Sigmoid colon (tissue), 7 donors: ENCODE data around the gene CCDC85B. TPM values are rescaled to one million over a fixed set of nuclear protein-coding genes. Genes with fewer than 3 reads are reported as not detected.

Experiments
- DNase-seq: peaks from one replicate; pipeline ENCODE4 v3.0.0-alpha.2; 2019
- H3K27ac ChIP-seq, 4 donors: fragments of 200-600 bp; sonication (generic); one replicate each; pipeline ENCODE4 v1.5.1; 2016 to 2019; ENCODE audit warnings: mild to moderate bottlenecking in 1 of 4
- H3K27me3 ChIP-seq, 3 donors: fragments of 200-600 bp; sonication (generic); one replicate each; pipeline ENCODE4 v1.5.1; 2019; ENCODE audit warnings: mild to moderate bottlenecking in 1 of 3
- H3K36me3 ChIP-seq, 4 donors: fragments of 200-600 bp; sonication (generic); one replicate each; pipeline ENCODE4 v1.5.1; 2016 to 2019
- H3K4me1 ChIP-seq, 4 donors: fragments of 200-600 bp; sonication (generic); one replicate each; pipeline ENCODE4 v1.5.1; 2017 to 2019
- H3K4me3 ChIP-seq, 4 donors: fragments of 200-600 bp; sonication (generic); one replicate each; pipeline ENCODE4 v1.5.1; 2017 to 2019; ENCODE audit warnings: mild to moderate bottlenecking in 2 of 4, moderate library complexity in 1 of 4
- H3K9me3 ChIP-seq, 4 donors: fragments of 200-600 bp in 3 of 4; sonication (generic) in 3 of 4; one replicate each; pipeline versions ENCODE4 v1.5.1 to v1.6.1; 2013 to 2019
- CTCF ChIP-seq, 4 experiments: fragments of 450-650 bp in 3 of 4; fragments of 200-600 bp in 1 of 4; IDR thresholded peaks; one replicate each; pipeline ENCODE4 v1.5.1; 2016 to 2019; ENCODE audit warnings: antibody characterized with exemption in 4 of 4, mild to moderate bottlenecking in 3 of 4, moderate library complexity in 2 of 4
- EP300 ChIP-seq, 4 donors: sonication (generic); formaldehyde crosslinking; IDR thresholded peaks; one replicate each; pipeline ENCODE4 v1.6.1; 2017; ENCODE audit warnings: antibody characterized with exemption in 4 of 4
- POLR2A ChIP-seq, 2 donors: fragments of 450-650 bp; IDR thresholded peaks; one replicate each; pipeline ENCODE4 v1.6.1; 2016; ENCODE audit warnings: antibody characterized with exemption in 2 of 2, mild to moderate bottlenecking in 2 of 2, moderate library complexity in 2 of 2
- POLR2AphosphoS5 ChIP-seq, 4 donors: sonication (generic); formaldehyde crosslinking; IDR thresholded peaks; one replicate each; pipeline ENCODE4 v1.6.1; 2017; ENCODE audit warnings: antibody characterized with exemption in 4 of 4
- WGBS, 2 donors: extraction: QIAGEN DNeasy Blood & Tissue Kit; methylation state at CpG; one replicate each; pipeline ENCODE4 v1.1.7; 2013; 5-methylcytosine and 5-hydroxymethylcytosine counted together
- intact Hi-C: fragments of 100-400 bp; cut with DNase I; formaldehyde crosslinking; loops from one replicate; pipeline ENCODE4 v1.15.1; 2023
- polyA plus RNA-seq, 3 donors: library from polyadenylated mRNA; stranded (reverse); fragments of 200-250 nt; gene quantifications; one replicate each; pipeline ENCODE4 v1.2.3, GENCODE V29; 2013
- total RNA-seq, 4 donors: library from RNA; depleted of rRNA; stranded (reverse); fragments of >200 nt; gene quantifications; one replicate each; pipeline ENCODE4 v1.1.0, GENCODE V29; 2016
- donor health status: healthy with polysubstance abuse.
- donor health status: Bipolar disorder and iron deficiency.
- donor health status: healthy.

The CCDC85B gene
- total and polyA plus RNA-seq, 7 donors, result 4.2 to 73.6 (median 57.1) TPM

GRCh38 chr11:65900899-65901180 is 10.4 kb downstream of the CCDC85B start:
- Histone ChIP-seq H3K27ac (peak overlapping the region; percentile 53 to 79 (median 74)), H3K4me3 (peak overlapping the region; percentile 15 to 70 (median 57)), H3K36me3 (no peaks in the 10 kb centered on the region), H3K9me3 (no peaks in the 10 kb centered on the region), H3K4me1 (peaks cover 0 to 21% (median 16%) of the 10 kb centered on the region in 4 donors), H3K27me3 (peaks cover 0 to 15% (median 8%) of the 10 kb centered on the region in 3 donors)
- WGBS, 2 donors, result 33 to 68% methylated on average over 11 of the region's 11 CpGs
- no peak for DNase-seq
- intact Hi-C loops, result loop anchor here (2.0 kb wide), 1 partner anchor 14 kb away; no protein-coding TSS in a partner anchor
- TF ChIP-seq POLR2AphosphoS5 (IDR thresholded peaks at IDR 0.05) (no peak), POLR2A (IDR thresholded peaks at IDR 0.05) (no peak), CTCF (IDR thresholded peaks at IDR 0.05) (no peak), EP300 (IDR thresholded peaks at IDR 0.05) (no peak)

GRCh38 chr11:65903068-65903481 is 12.6 kb downstream of the CCDC85B start:
- Histone ChIP-seq H3K4me1 (peaks cover 0 to 21% (median 16%) of the 10 kb centered on the region in 4 donors), H3K27me3 (peaks cover 0 to 15% (median 8%) of the 10 kb centered on the region in 3 donors), H3K4me3 (no peak overlapping the region), H3K27ac (no peak overlapping the region), H3K9me3 (no peaks in the 10 kb centered on the region), H3K36me3 (no peaks in the 10 kb centered on the region)
- WGBS, 2 donors, result 22 to 25% methylated on average over 5 of the region's 5 CpGs
- intact Hi-C loops, result no loop called here
- TF ChIP-seq EP300 (IDR thresholded peaks at IDR 0.05) (no peak), POLR2A (IDR thresholded peaks at IDR 0.05) (no peak)
- no peak for DNase-seq

GRCh38 chr11:65903715-65904114 is 13.2 kb downstream of the CCDC85B start:
- Histone ChIP-seq H3K27ac (no peak overlapping the region), H3K27me3 (peaks cover 0 to 15% (median 8%) of the 10 kb centered on the region in 3 donors), H3K4me1 (peaks cover 0 to 20% (median 16%) of the 10 kb centered on the region in 4 donors), H3K36me3 (no peaks in the 10 kb centered on the region), H3K4me3 (no peak overlapping the region), H3K9me3 (no peaks in the 10 kb centered on the region)
- 27 to 77% methylated on average over 8 of the region's 8 CpGs for WGBS, 2 donors
- TF ChIP-seq POLR2A (IDR thresholded peaks at IDR 0.05), result no peak
- TF ChIP-seq CTCF (IDR thresholded peaks at IDR 0.05), result no peak
- no peak for TF ChIP-seq POLR2AphosphoS5 (IDR thresholded peaks at IDR 0.05)
- TF ChIP-seq EP300 (IDR thresholded peaks at IDR 0.05), result no peak
- intact Hi-C loops, result no loop called here
- no peak for DNase-seq

GRCh38 chr11:65906602-65907001 is 16.1 kb downstream of the CCDC85B start:
- Histone ChIP-seq H3K4me1 (peaks cover 0 to 5% (median 4%) of the 10 kb centered on the region in 4 donors), H3K36me3 (no peaks in the 10 kb centered on the region), H3K27me3 (no peaks in the 10 kb centered on the region), H3K9me3 (no peaks in the 10 kb centered on the region), H3K4me3 (no peak overlapping the region), H3K27ac (no peak overlapping the region)
- no peak for TF ChIP-seq POLR2A (IDR thresholded peaks at IDR 0.05)
- no peak for TF ChIP-seq POLR2AphosphoS5 (IDR thresholded peaks at IDR 0.05)
- no peak for TF ChIP-seq CTCF (IDR thresholded peaks at IDR 0.05)
- TF ChIP-seq EP300 (IDR thresholded peaks at IDR 0.05), result no peak
- DNase-seq, result no peak
- intact Hi-C loops, result no loop called here
- WGBS, 2 donors, result 84 to 89% methylated on average over 5 of the region's 5 CpGs

- H3K9me3 ChIP-seq, result no peaks in the 10 kb centered on the region
- H3K27me3 ChIP-seq, result no peaks in the 10 kb centered on the region
- H3K36me3 ChIP-seq, result no peaks in the 10 kb centered on the region
- DNase-seq, result no peak
- no peak overlapping the region for H3K4me3 ChIP-seq
- H3K27ac ChIP-seq, result no peak overlapping the region
- 64 to 80% methylated on average over 6 of the region's 6 CpGs for WGBS, 2 donors
- intact Hi-C loops, result no loop called here
- H3K4me1 ChIP-seq, result peaks cover 0 to 12% (median 11%) of the 10 kb centered on the region in 4 donors
- TF ChIP-seq POLR2AphosphoS5 (IDR thresholded peaks at IDR 0.05), result no peak
- TF ChIP-seq EP300 (IDR thresholded peaks at IDR 0.05), result no peak
- no peak for TF ChIP-seq POLR2A (IDR thresholded peaks at IDR 0.05)
- TF ChIP-seq CTCF (IDR thresholded peaks at IDR 0.05), result no peak
These were observed 17.4 kb downstream of the CCDC85B start for GRCh38 chr11:65907878-65908277.
